GM10248 (cell line): ENCODE results near the gene BCL2L12.
A peak's percentile ranks its signal among the peaks of the same experiment; 100 is the strongest.

ENCODE experiments used
- CTCF ChIA-PET: fragments of 300-600 bp; sonication (Branson Sonifier 250); formaldehyde crosslinking; extraction: SDS; loops from one replicate; lab custom pipeline; 2021; ENCODE audit warnings: antibody characterized with exemption; lab: Yijun Ruan, JAX
- POLR2A ChIA-PET: fragments of 350-650 bp; sonication (Branson Sonifier 250); formaldehyde crosslinking; extraction: SDS; loops from one replicate; lab custom pipeline; 2020; ENCODE audit warnings: antibody characterized with exemption; lab: Yijun Ruan, JAX
- DNase-seq: peaks from one replicate; pipeline ENCODE4 v3.0.0; 2012; ENCODE audit errors: extremely low spot score
- CTCF ChIP-seq: IDR thresholded peaks from 2 replicates; pipeline ENCODE4 v1.5.1; 2012; ENCODE audit warnings: mild to moderate bottlenecking, low read depth; ENCODE audit errors: extremely low read depth, missing control alignments, control extremely low read depth

BCL2L12 gene

GRCh38 chr19:49672131-49672919, 6.6 kb downstream of the BCL2L12 start:
- CTCF ChIA-PET: interaction anchor here (0.8 to 12.4 kb wide), 15 partner anchors 8 to 213 kb away, joined by 3 to 83 read pairs (median 5); partner anchors contain the start of genes NOSIP, RRAS and SCAF1
- POLR2A ChIA-PET: interaction anchor here (1.0 to 1.1 kb wide), 2 partner anchors 30 to 168 kb away, joined by 3 to 17 read pairs; partner anchors contain the start of gene SCAF1
- TF ChIP-seq CTCF: peak; percentile 98
- DNase-seq: peak; percentile 84

GRCh38 chr19:49676136-49676783, 10.5 kb downstream of the BCL2L12 start:
- CTCF ChIA-PET: interaction anchor here (1.0 to 12.4 kb wide), 13 partner anchors 8 to 203 kb away, joined by 3 to 83 read pairs (median 5); partner anchors contain the start of genes FLT3LG, FUZ, RRAS and SCAF1
- POLR2A ChIA-PET: interaction anchor here (0.8 to 2.6 kb wide), 12 partner anchors 8 to 187 kb away, joined by 3 to 29 read pairs (median 4); partner anchors contain the start of genes BCL2L12, IRF3, RRAS and SCAF1
- DNase-seq: peak; percentile 79

GRCh38 chr19:49676784-49677230, 11.1 kb downstream of the BCL2L12 start:
- DNase-seq: peak; percentile 95
- POLR2A ChIA-PET: interaction anchor here (0.6 to 2.6 kb wide), 10 partner anchors 9 to 188 kb away, joined by 4 to 29 read pairs (median 5); partner anchors contain the start of genes BCL2L12, IRF3, RRAS and SCAF1
- no peak for TF ChIP-seq CTCF
- CTCF ChIA-PET: interaction anchor here (1.0 to 12.4 kb wide), 9 partner anchors 9 to 203 kb away, joined by 3 to 83 read pairs (median 6); partner anchors contain the start of genes FLT3LG, RRAS and SCAF1

More at GRCh38 chr19:49676136-49676783, 10.5 kb downstream of the BCL2L12 start:
- TF ChIP-seq CTCF: no peak

GRCh38 chr19:49677231-49677900, 11.6 kb downstream of the BCL2L12 start, which contains the start of gene PRMT1:
TSS of gene PRMT1 (plus strand) at chr19:49677271. CDS start at chr19:49677281, 10 bp downstream.
- DNase-seq: no peak
- ChIA-PET CTCF (interaction anchor here (1.0 to 12.4 kb wide), 7 partner anchors 13 to 204 kb away, joined by 3 to 83 read pairs (median 6); partner anchors contain the start of genes FLT3LG and RRAS), POLR2A (interaction anchor here (0.6 to 2.6 kb wide), 4 partner anchors 36 to 189 kb away, joined by 4 to 29 read pairs (median 5); partner anchors contain the start of genes RRAS and SCAF1)
- TF ChIP-seq CTCF: no peak

GRCh38 chr19:49677901-49678674, 12.4 kb downstream of the BCL2L12 start:
- CTCF ChIA-PET: interaction anchor here (0.8 to 12.4 kb wide), 11 partner anchors 12 to 208 kb away, joined by 3 to 83 read pairs (median 4); partner anchors contain the start of genes FLT3LG and RRAS
- DNase-seq: peak; percentile 72
- POLR2A ChIA-PET: interaction anchor here (1.0 to 1.4 kb wide), 2 partner anchors 36 to 202 kb away, joined by 3 read pairs; partner anchors contain the start of gene SCAF1
- peak; percentile 53 for TF ChIP-seq CTCF
